Esophagus muscularis mucosa (tissue), 4 donors: ENCODE data around the gene RPEL1.
"Not testable (repeated sequence)": the region's sequence is repeated elsewhere in the genome, so short reads cannot be mapped to it uniquely, and the experiment has no call there.

Experiments used
- CTCF ChIP-seq, 3 experiments: fragments of 200-600 bp in 2 of 3; fragments of 450-650 bp in 1 of 3; sonication (generic) in 2 of 3; IDR thresholded peaks; one replicate each; pipeline ENCODE4 v1.5.1; 2017 to 2019; ENCODE audit warnings: antibody characterized with exemption in 3 of 3, mild to moderate bottlenecking in 2 of 3, moderate library complexity in 1 of 3
- EP300 ChIP-seq: sonication (generic); formaldehyde crosslinking; IDR thresholded peaks from one replicate; pipeline ENCODE4 v1.6.1; 2017; ENCODE audit warnings: antibody characterized with exemption
- POLR2A ChIP-seq: fragments of 450-650 bp; IDR thresholded peaks from one replicate; pipeline ENCODE4 v1.6.1; 2017; ENCODE audit warnings: antibody characterized with exemption, moderate library complexity, mild to moderate bottlenecking, low read depth
- POLR2AphosphoS5 ChIP-seq, 2 donors: sonication (generic); formaldehyde crosslinking; IDR thresholded peaks; one replicate each; pipeline ENCODE4 v1.6.1; 2017; ENCODE audit warnings: antibody characterized with exemption in 2 of 2

- TF ChIP-seq CTCF (IDR thresholded peaks at IDR 0.05); POLR2A; POLR2AphosphoS5 (IDR thresholded peaks at IDR 0.05); EP300: not testable (repeated sequence)
Measured at GRCh38 chr10:103205401-103205800, 40.3 kb upstream of the RPEL1 start.
